ENCODE results near the gene RBCK1.
"Not testable (repeated sequence)": the region's sequence is repeated elsewhere in the genome, so short reads cannot be mapped to it uniquely, and the experiment has no call there.

The RBCK1 gene

DNA sequence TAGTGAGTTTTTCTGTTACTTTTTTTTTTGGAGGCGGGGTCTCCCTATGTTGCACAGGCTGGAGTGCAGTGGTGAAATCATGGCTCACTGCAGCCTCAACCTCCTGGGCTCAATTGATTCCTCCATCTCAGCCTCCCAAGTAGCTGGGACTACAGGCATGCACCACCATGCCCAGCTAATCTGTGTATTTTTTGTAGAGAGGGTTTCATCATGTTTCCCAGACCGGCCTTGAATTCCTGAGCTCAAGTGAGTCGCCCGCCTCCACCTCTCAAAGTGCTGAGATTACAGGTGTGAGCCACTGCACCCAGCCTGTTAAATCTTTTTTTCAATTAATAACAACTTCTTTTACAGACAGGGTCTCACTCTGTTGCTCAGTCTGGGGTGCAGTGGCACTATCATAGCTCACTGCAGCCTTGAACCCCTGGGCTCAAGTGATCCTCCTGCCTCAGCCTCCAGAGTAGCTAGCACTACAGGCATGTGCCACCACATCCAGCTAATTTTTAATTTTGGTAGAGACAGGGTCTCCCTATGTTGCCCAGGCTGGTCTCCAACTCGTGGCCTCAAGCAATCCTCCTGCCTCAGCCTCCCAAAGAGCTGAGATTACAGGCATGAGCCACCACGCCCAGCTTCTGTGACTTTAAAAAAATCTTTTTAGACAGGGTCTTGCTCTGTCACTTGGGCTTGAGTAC, 68.6 kb downstream of the RBCK1 start:
- not testable (repeated sequence) for DNase-seq

DNA sequence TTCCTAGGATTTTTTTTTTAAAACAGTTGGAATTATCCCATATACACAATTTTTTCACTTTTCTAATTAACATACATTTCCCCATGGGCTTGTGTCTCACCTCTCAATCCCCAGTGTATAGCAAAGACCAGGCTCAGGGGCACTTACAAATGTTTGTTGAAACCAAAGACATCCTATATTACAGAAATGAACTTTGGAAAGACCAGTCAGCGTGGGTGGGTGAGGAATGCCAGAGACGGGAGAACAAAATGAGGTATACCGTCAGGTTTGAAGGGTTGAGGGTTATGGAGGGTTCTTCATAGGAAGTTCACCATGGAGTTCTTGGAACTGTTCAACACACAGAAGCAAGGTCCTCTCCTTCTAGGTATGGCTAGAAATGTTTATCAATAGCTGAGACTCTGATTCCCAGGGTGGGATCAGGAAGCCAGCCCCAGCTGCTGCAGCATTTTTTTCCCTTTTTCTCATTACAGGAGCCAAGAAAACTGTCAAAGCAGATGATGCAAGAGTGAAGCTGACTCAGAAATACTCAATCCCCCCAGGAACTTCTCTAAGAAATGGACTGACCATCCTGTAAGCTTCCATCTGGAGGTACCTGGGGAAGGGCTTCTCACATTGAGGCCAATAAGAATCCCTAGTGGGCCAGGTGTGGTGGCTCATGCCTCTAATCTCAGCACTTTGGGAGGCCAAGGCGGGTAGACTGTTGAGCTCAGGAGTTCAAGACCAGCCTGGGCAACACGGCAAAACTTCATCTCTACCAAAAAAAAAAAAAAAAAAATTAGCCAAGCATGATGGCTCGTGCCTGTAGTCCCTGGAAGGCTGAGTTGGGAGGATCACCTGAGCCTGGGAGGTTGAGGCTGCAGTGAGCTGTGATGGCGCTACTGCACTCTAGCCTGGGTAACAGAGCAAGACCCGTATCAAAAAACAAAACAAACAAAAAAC, 70.2 kb downstream of the RBCK1 start:
- no peak for DNase-seq

DNA sequence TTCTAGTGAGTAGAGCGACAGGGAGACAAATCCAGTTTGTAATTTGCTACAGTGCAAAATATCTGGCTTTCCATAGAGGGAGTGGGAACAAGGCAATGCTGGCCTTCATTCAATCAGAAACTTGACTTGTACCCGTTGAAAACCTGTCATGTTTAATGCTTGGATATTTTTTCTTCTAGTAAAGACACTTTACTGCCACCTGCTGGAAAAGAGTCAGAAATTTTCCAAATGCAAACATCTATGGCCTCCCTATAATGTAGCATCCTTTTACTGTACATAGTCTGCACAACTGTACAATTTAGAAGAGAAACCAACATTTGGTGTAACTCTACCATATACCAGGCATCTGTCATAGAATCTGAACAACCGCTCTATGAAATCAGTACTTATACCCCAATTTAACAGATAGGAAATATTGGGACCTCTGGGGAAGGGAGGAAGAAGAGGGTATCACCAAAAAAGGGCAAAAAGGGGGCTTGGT, 70.9 kb downstream of the RBCK1 start:
- DNase-seq: peak; percentile 32

DNA sequence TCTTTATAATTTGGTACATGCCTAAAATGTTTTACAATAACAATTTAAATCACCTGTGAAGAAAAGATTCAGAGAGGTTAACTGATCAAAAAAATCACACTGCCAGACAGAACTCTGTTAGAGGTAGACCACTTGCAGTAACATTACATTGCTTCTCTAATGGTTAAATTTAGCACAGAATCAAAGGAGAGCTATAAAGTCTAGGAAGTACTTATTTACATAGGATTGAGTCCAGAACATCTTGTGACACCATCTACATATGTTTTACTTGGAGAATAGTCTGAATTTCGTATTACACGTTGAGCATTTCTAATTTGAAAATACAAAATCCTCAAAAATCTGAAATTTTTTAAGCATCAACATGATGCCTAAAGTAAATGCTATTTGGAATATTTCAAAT, 71.4 kb downstream of the RBCK1 start:
- DNase-seq: no peak

DNA sequence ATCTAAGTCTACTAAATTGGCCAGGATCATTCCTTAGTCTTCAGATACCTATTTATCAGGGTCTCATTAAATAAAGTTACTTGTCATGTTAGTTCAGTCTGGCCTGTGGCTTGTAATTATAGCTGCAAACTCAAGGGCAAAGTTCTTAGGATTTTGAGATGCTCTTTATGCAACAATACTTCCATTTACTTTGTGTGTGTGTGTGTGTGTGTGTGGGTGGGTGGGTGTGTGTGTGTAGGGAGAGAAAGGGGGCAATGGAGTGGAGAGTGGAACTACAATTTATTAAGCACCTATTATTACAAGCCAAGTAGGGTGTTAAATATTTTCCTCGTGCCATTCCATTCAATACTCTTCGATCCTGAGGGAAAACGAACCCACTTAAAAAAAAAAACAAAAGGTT, 71.9 kb downstream of the RBCK1 start:
- DNase-seq: no peak

DNA sequence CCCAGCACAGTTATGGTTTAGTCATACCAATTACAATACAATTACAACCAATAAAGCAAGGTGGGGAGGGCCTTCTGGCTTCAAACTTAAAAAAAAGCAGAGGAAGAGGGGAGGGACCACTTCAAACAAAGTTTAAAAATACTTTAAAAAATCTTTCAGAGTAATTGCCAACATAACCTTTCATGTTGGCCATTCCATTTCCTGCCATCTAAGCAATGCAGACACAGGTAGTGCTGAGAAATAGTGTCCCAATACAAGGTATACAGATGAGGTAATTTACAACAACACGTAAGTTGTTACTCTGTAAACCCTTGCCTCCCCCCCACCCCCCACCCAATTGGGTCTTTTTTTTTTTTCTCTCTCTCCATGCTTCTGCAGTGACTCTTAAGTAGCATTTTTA, 73.1 kb downstream of the RBCK1 start:
- no peak for DNase-seq
